Duodenal mucosa (tissue), 2 donors: ENCODE measurements around the gene ASB3.

Source experiments
- H3K27ac ChIP-seq: one replicate; pipeline ENCODE4 v1.7.0; 2013; ENCODE audit warnings: low read depth, low read length
- H3K27me3 ChIP-seq, 2 donors: one replicate each; pipeline ENCODE4 v1.7.0; 2013; ENCODE audit warnings: low read length in 2 of 2, control low read depth in 1 of 2; ENCODE audit not compliant: insufficient read depth in 2 of 2, control insufficient read depth in 1 of 2
- H3K36me3 ChIP-seq, 2 donors: one replicate each; pipeline ENCODE4 v1.7.0; 2013; ENCODE audit warnings: low read length in 2 of 2, control low read depth in 1 of 2; ENCODE audit not compliant: insufficient read depth in 2 of 2, control insufficient read depth in 1 of 2
- H3K4me1 ChIP-seq, 2 donors: one replicate each; pipeline ENCODE4 v1.7.0; 2013; ENCODE audit warnings: low read length in 2 of 2, control low read depth in 1 of 2; ENCODE audit not compliant: insufficient read depth in 2 of 2, control insufficient read depth in 1 of 2
- H3K4me3 ChIP-seq, 2 donors: one replicate each; pipeline ENCODE4 v1.7.0; 2013; ENCODE audit warnings: low read length in 2 of 2, low read depth in 1 of 2
- H3K9ac ChIP-seq, 2 donors: one replicate each; pipeline ENCODE4 v1.7.0; 2013; ENCODE audit warnings: low read length in 2 of 2, low read depth in 1 of 2
- H3K9me3 ChIP-seq, 2 donors: one replicate each; pipeline ENCODE4 v1.7.0; 2013; ENCODE audit warnings: low read length in 2 of 2, control low read depth in 1 of 2; ENCODE audit not compliant: control insufficient read depth in 1 of 2

ASB3 gene

GRCh38 chr2:53620981-53621380, 165.8 kb downstream of the ASB3 start:
- no peaks in the 10 kb centered on the region for H3K36me3 ChIP-seq
- no peaks in the 10 kb centered on the region for H3K27me3 ChIP-seq
- no peak overlapping the region for H3K27ac ChIP-seq
- H3K9me3 ChIP-seq = no peaks in the 10 kb centered on the region
- no peak overlapping the region for H3K9ac ChIP-seq
- no peak overlapping the region for H3K4me3 ChIP-seq
- no peaks in the 10 kb centered on the region for H3K4me1 ChIP-seq
